NCI-H748 treated with DMSO at 0.1 percent for 48 hours (cell line): ENCODE data around the gene NIBAN1.
A peak's percentile ranks its signal among the peaks of the same experiment; 100 is the strongest.
"Not testable (repeated sequence)": the region's sequence is repeated elsewhere in the genome, so short reads cannot be mapped to it uniquely, and the experiment has no call there.

ENCODE experiments used
- DNase-seq: peaks from one replicate; lab custom pipeline; 2025; lab: John Stamatoyannopoulos, UW

The NIBAN1 gene

DNA sequence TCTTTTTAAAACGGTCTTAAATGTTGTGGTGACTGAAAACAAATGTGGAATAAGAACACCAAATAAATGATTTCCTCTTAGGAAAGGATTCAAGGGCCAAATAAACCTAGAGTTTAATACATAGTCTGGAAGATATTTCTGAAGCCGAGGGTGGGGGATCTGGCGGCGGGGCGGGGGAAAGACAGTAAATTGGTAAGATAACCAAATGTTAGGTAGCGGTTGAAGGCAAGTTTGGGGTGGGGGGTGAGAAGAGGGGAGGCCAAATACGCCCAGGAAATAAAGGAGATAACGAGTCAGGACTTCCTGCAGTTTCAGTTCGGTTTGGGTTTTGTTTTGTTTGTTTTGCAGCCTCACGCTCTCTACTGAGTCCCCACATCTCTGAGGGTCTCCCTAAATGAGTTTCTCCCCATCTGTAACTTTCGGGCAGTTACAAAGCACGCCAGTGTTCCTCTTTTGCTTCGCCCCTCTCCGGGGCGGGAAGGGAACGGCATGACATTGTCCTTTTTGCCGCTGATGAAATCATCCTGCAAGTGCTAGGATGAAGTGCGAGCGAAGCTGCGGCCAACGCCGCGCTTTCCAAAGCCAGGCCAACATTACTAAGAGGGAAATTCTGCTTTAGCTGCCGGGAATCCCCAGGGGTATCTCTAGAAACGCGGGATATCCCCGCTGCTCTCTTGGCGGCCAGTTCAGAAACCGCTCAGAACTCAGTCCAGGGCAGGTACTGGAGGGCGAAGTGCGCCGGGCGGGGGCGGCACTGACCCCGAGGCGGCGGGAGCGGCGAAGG, 844 bp downstream of the NIBAN1 start:
- DNase-seq = no peak

DNA sequence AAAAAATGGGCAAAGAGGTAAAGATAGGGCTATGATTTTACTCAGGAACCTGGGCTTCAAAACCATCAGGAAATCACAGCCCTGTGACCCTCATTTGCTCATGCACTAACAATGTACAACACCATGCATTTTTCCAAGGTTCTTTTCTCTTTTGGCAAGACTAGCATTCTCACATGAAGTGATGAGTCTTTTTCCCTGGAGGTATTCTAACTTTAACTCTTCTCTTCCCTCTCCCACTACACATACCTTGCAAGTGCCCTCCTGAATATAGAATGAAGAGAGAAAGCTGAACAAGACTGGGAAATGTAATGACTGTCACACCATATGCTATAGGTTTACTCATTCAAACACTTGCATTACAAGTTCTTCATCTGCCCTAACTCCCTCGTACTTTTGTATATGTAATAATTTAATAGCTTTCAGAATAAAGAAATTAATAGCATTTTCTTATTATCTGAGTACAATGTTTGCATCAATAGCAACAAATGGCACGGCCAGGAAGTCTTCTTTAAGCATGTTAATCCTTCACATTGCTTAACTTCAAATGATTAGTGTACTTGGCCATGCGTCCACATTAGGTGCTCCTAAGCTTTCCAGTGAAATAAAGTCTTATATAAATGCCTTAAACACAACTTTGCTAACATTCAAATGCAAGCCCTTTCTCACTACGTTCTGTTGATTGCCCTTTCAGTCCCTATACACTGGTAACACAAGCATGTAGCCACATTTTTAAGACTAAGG, 1.8 kb downstream of the NIBAN1 start:
- no peak for DNase-seq

DNA sequence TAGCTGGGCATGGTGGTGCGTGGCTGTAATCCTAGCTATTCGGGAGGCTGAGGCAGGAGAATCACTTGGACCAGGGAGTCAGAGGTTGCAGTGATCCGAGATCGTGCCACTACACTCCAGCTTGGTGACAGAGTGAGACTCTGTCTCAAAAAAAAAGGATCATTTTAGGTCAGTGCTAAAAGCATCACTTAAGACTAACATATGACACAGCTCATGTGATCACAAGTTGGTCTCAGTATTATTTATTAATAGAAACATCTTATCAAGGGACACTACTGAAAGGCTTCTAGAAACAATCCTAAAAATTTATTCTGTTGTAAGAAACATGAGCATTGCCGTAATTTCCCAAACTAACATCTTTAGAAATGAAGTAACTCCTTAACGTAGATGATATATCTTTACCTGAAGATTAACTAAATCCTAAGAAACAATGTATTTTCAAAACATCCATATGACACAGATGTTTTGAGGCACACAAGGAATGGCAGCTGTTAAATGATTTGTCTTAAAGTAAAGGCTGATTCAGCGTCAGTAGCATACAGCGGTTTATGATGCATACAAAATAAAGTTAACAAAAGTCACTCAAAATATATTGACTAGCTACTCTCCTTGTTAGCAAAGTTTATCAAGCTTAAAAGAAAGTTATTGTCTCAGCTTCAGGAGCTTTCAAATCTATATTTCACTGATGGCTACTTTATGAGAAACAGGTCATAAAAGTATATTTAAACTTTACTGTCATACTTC, 2.6 kb downstream of the NIBAN1 start:
- no peak for DNase-seq

- DNase-seq = no peak
These were observed 3.6 kb downstream of the NIBAN1 start for GRCh38 chr1:184970691-184971161.

DNA sequence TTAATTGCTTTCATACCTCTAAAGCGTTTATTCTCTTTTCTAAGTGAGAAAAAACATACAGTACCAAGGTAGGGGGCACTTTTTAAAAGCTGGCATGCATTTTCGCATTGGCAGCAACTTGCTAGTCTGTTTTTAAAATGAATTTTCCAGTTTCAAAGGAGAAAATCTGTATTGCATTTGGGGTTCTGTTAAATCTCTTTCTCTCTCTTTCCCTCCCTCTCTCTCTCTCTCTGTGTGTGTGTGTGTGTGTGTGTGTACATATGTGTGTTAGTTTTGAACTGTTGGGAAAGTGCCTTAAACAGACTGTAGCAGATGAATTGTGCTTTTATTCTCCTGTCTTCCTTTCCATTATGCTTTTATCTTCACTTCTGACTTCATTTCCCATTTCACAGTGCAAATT, 7.3 kb downstream of the NIBAN1 start:
- DNase-seq = no peak

DNA sequence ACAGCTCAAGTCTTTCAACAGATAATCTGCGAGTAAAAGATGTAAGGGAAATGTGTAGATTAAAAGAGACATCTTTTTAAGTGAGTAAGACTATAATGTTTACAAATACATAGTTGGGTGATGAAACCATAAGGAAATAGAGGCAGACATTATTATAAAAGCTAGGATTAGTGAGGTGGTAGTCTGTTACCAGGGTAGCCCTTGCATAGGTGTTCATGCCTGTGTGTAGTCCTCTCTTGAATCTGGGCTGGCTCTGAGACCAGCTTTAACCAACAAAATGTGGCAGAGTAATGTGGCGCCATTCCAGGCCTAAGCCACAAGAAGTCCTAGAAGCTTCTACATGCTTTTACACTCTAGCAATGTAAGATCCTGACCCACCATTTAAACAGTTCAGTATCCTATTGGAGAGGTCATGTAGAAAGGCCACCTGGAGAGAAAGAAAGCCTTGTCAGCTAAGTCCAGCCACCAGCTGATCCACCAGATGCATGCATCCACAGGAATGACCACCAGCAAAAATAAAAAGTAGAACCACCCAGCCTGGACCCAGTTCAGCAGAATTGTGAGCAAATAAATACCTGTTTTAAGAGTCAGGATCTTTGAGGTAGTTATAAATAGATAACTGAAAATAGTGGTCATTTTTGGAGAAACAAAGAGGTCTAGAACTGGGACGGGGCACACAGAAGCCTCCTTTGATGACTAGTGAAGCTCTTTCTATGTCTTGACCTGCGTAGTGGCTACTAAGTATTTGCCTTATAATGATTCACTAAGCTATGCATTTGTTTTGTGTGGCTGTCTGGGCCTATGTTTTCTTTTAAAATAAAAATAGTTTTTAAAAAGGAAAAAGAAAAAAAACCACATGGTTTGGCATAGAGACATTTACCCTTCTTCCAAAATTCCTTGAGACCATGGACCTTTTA, 8.1 kb downstream of the NIBAN1 start:
- DNase-seq = no peak

DNA sequence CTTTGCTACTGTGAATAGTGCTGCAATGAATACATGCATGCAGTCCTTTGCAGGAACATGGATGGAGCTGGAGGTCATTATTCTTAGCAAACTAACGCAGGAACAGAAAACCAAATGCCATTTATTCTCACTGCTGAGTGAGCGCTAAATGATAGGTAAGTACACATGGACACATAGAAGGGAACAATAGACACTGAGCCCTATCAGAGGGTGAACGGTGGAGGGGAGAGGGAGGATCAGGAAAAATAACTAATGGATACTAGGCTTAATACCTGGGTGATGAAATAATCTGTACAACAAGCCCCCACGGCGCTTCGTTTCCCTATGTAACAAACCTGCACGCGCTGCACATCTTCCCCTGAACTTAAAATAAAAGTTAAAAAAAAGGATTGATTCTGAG, 8.9 kb downstream of the NIBAN1 start:
- DNase-seq = no peak

DNA sequence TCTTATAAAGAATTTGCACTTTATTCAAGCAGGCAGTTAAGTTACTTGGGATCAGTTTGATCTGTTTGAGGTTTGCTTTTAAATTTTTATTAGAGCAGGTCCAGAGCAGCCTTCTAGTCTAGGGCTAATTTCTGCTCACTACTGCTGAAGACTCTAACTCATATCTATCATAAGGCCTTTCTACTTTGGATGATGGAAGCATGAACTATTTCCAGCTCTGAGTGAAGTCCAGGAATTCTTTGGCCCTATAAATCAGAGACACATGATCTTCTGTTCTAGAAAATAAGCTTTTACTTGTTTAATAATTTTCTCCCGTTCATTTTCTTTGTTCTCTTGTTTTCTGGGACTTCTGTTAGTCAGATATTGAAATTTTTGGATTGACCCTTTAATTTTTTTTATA, 14.7 kb downstream of the NIBAN1 start:
- no peak for DNase-seq

DNA sequence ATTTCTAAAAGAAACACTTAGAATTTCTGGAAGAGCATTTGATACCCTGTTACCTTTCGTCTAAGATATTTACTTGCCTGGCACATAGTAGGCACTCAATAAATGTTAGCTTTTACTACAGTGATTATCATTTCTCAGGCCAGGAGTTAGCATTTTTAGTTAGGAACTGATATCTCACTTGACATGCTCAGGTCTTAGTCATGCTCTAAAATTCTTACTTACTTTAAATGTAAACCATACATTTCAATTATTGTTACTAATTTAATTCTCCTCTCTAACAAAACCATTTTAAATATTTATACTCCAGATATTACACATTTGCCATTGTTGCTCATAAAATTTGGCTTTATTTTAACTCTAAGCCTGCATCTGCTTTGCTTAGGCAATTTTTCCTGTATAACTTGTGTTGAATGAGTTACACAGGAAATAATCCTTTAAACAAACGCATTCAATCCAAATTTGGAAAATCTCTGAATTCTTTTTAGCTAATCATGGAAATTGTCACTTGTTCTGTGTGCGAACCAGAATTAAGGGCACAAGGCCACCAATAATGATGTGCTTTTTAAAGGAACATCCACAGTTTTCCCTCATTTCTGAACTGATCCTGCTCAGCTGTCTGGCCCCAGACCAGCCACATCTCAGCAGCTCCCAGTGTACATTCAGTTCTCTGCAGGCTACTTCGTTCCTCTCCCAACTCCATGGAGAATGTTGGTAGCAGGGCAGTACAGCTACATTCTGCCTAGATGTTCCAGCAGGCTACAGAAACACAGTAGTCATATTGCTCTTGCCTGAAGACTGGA, 15.6 kb downstream of the NIBAN1 start:
- DNase-seq = no peak

DNA sequence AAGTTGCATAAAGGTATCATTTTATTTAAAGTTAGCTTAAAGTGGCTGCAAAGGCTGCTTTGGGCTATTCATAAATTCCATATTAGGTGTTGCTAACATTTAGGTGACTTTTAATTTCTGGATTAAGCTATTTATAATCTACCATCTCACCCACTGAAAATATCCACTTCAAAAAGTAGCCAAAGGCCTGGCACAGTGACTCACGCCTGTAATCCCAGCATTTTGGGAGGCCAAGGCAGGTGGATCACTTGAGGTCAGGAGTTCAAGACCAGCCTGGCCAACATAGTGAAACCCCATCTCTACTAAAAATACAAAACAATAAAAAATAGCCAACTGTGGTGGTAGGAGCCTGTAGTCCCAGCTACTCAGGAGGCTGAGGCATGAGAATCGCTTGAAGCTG, 16.4 kb downstream of the NIBAN1 start:
- DNase-seq = not testable (repeated sequence)

GRCh38 chr1:184956999-184957700, 17.2 kb downstream of the NIBAN1 start:
- DNase-seq = peak; percentile 26

GRCh38 chr1:184954232-184954995, 19.9 kb downstream of the NIBAN1 start:
- no peak for DNase-seq

DNA sequence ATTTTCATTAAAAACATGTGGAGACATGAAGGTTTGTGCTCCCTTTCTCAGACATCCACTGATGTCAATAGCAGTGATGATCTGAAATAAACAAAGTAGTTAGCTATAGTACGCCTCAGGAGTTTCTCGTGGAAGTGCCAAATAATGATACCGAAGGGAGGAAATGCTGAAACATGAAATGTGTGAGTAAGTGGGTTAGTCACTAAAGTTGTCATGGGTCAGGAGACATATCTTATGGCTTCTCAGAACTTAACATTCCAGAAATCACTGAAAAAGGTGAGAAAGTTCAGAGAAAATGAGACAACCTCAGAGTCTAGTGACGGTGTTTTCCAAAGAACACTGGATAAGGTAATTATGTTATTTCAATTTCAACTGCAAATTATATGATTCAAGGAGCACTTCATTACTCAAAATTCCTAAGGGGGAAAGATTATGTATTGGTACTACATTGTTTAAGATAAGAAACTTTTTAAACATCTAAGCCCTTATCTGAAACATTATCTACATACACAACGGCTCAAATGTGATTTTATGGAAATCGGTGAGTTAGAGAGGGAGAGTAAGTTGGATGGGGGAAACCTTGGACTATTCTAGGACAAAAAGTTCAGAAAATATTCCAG, 20.6 kb downstream of the NIBAN1 start:
- DNase-seq = no peak

DNA sequence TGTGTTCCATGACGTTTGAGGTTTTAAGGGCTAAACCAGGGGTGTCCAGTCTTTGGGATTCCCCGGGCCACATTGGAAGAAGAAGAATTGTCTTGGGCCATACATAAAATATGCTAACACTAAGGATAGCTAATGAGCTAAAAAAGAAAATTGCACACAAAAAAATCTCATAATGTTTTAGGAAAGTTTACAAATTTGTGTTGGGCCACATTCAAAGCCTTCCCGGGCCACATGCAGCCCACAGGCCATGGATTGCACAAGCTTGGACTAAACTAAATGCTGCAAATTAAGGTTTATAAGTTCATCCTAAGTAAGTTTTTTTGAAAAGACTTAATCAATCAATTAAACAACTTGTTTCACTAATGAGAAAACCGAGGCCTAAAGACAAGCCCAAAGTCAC, 21.9 kb downstream of the NIBAN1 start:
- DNase-seq = no peak

GRCh38 chr1:184951788-184952187, 22.5 kb downstream of the NIBAN1 start:
- no peak for DNase-seq

DNA sequence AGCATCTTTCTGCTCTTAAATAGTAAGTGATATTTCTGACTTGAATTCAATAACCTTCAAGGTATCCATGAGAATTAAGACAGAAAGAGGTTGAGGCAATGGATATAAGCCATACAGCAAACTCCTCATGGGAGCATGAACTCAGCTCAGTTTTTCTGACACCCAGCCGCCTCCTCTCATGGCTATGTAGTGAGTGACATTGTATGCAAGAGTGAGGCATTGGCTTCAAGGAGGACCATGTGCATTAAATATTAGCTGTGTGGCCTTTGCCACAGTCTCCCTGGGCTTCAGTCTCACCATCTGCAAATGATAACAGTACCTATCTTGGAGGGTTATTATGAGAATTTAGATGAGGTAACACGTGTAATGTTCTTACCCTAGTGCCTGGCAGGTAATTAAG, 23.4 kb downstream of the NIBAN1 start:
- DNase-seq = no peak

GRCh38 chr1:184950227-184950626, 24.1 kb downstream of the NIBAN1 start:
- no peak for DNase-seq

- DNase-seq = no peak
These were observed 26.6 kb downstream of the NIBAN1 start for GRCh38 chr1:184947497-184948256.
